Stimulated activated CD8-positive, alpha-beta memory T cell treated with anti-CD3 and anti-CD28 coated beads, Interleukin-15, amount 100 ng/mL, for 4 hours (primary cell): ENCODE measurements around the gene MYO7A.

Experiments used
- DNase-seq, 2 donors: peaks; one replicate each; pipeline ENCODE4 v3.0.0-alpha.2; 2020; ENCODE audit warnings: low read depth in 2 of 2

Gene MYO7A

GRCh38 chr11:77165066-77165465 is 37.0 kb downstream of the MYO7A start:
- no peak for DNase-seq

- DNase-seq, result no peak
Measured at GRCh38 chr11:77166021-77166420, 38.0 kb downstream of the MYO7A start.

- no peak for DNase-seq
Measured at GRCh38 chr11:77167111-77167626, 39.1 kb downstream of the MYO7A start.

GRCh38 chr11:77167791-77168190 is 39.7 kb downstream of the MYO7A start:
- no peak for DNase-seq

- no peak for DNase-seq
Measured at GRCh38 chr11:77170107-77170506, 42.1 kb downstream of the MYO7A start.

GRCh38 chr11:77171254-77171653 is 43.2 kb downstream of the MYO7A start:
- DNase-seq, result no peak

- DNase-seq, result no peak
Measured at GRCh38 chr11:77171885-77172665, 44.0 kb downstream of the MYO7A start.

- DNase-seq, result no peak
Measured at GRCh38 chr11:77172666-77172982, 44.6 kb downstream of the MYO7A start.

- DNase-seq, result no peak
Measured at GRCh38 chr11:77173494-77173893, 45.4 kb downstream of the MYO7A start.

GRCh38 chr11:77174559-77174958 is 46.5 kb downstream of the MYO7A start:
- DNase-seq, result no peak

- no peak for DNase-seq
Measured at GRCh38 chr11:77175021-77175842, 47.2 kb downstream of the MYO7A start.

GRCh38 chr11:77175869-77176539 is 48.0 kb downstream of the MYO7A start:
- DNase-seq, result no peak

GRCh38 chr11:77176996-77177395 is 49.0 kb downstream of the MYO7A start:
- no peak for DNase-seq

GRCh38 chr11:77178150-77178549 is 50.1 kb downstream of the MYO7A start:
- no peak for DNase-seq

GRCh38 chr11:77179048-77179447 is 51.0 kb downstream of the MYO7A start:
- DNase-seq, result no peak

- no peak for DNase-seq
Measured at GRCh38 chr11:77179681-77180080, 51.6 kb downstream of the MYO7A start.

- no peak for DNase-seq
Measured at GRCh38 chr11:77180346-77180745, 52.3 kb downstream of the MYO7A start.

GRCh38 chr11:77181226-77181625 is 53.2 kb downstream of the MYO7A start:
- DNase-seq, result no peak

GRCh38 chr11:77181799-77182541 is 53.9 kb downstream of the MYO7A start:
- DNase-seq, result no peak

GRCh38 chr11:77182542-77183430 is 54.7 kb downstream of the MYO7A start:
- no peak for DNase-seq
